ENCODE results near the gene SH3PXD2A.

The SH3PXD2A gene

GRCh38 chr10:103806395-103807187, 48.8 kb downstream of the SH3PXD2A start:
- no peak for DNase-seq

GRCh38 chr10:103805781-103806180, 49.6 kb downstream of the SH3PXD2A start:
- DNase-seq: no peak

- no peak for DNase-seq
Measured at GRCh38 chr10:103804871-103805270, 50.5 kb downstream of the SH3PXD2A start.

GRCh38 chr10:103803941-103804340, 51.4 kb downstream of the SH3PXD2A start:
- DNase-seq: no peak

GRCh38 chr10:103802637-103803353, 52.6 kb downstream of the SH3PXD2A start:
- DNase-seq: no peak

- DNase-seq: no peak
Measured at GRCh38 chr10:103802081-103802480, 53.3 kb downstream of the SH3PXD2A start.

- no peak for DNase-seq
Measured at GRCh38 chr10:103800789-103801540, 54.4 kb downstream of the SH3PXD2A start.

- no peak for DNase-seq
Measured at GRCh38 chr10:103800089-103800488, 55.3 kb downstream of the SH3PXD2A start.

GRCh38 chr10:103799341-103799740, 56.0 kb downstream of the SH3PXD2A start:
- DNase-seq: no peak

- DNase-seq: no peak
Measured at GRCh38 chr10:103798511-103798910, 56.9 kb downstream of the SH3PXD2A start.

GRCh38 chr10:103797857-103798256, 57.5 kb downstream of the SH3PXD2A start:
- DNase-seq: no peak

- DNase-seq: no peak
Measured at GRCh38 chr10:103795634-103796270, 59.6 kb downstream of the SH3PXD2A start.

- no peak for DNase-seq
Measured at GRCh38 chr10:103794996-103795395, 60.4 kb downstream of the SH3PXD2A start.

- no peak for DNase-seq
Measured at GRCh38 chr10:103793920-103794883, 61.2 kb downstream of the SH3PXD2A start.

GRCh38 chr10:103793429-103793828, 61.9 kb downstream of the SH3PXD2A start:
- DNase-seq: no peak

- no peak for DNase-seq
Measured at GRCh38 chr10:103792547-103792946, 62.8 kb downstream of the SH3PXD2A start.

- no peak for DNase-seq
Measured at GRCh38 chr10:103791858-103792257, 63.5 kb downstream of the SH3PXD2A start.

GRCh38 chr10:103791291-103791690, 64.1 kb downstream of the SH3PXD2A start:
- no peak for DNase-seq

- no peak for DNase-seq
Measured at GRCh38 chr10:103790580-103790979, 64.8 kb downstream of the SH3PXD2A start.

- DNase-seq: no peak
Measured at GRCh38 chr10:103789771-103790201, 65.6 kb downstream of the SH3PXD2A start.

- DNase-seq: no peak
Measured at GRCh38 chr10:103789161-103789560, 66.2 kb downstream of the SH3PXD2A start.

GRCh38 chr10:103787331-103787730, 68.0 kb downstream of the SH3PXD2A start:
- no peak for DNase-seq

Measured in MV-4-11 (cell line).